ENCODE results near the gene CST3. TPM values are rescaled to one million over a fixed set of nuclear protein-coding genes. Genes with fewer than 3 reads are reported as not detected.

The CST3 gene
- total and polyA plus RNA-seq, 2 of the 8 experiments (the other 6 are each of a cell fraction or from before 2014, with no cell fraction given) = 53.2 to 184 TPM

- Histone ChIP-seq H3K9me3 (ENCODE audit: insufficient read depth in 2 of 2, low read depth in 1 of 2, low read length in 1 of 2) (no peaks in the 10 kb centered on the region), H3K4ac (replicated peaks; ENCODE audit: insufficient read length, low read depth, low read length) (no peak overlapping the region), H2BK5ac (ENCODE audit: low read depth, low read length) (no peak overlapping the region), H3K36me3 (ENCODE audit: control insufficient read depth in 2 of 4, insufficient read depth in 4 of 4, low read length in 3 of 4) (no peaks in the 10 kb centered on the region), H3K27ac (ENCODE audit: low read depth, low read length) (no peak overlapping the region), H4K5ac (ENCODE audit: insufficient read length, low read depth, low read length) (no peak overlapping the region), H3K9ac (replicated peaks in 1 of 4; ENCODE audit: extremely low read depth in 1 of 4, low read depth in 3 of 4, low read length in 3 of 4) (no peak overlapping the region), H2BK15ac (ENCODE audit: low read length) (no peak overlapping the region), H2BK20ac (ENCODE audit: low read length) (no peak overlapping the region), H2BK120ac (replicated peaks; ENCODE audit: low read depth, low read length) (no peak overlapping the region), H2AFZ (ENCODE audit: low read length) (0 out of 2 replicates have a peak overlapping the region, but pooled peaks have one; percentile 21), H3K27me3 (replicated peaks in 1 of 4; ENCODE audit: control insufficient read depth in 3 of 4, extremely low read depth in 1 of 4, insufficient read depth in 3 of 4, low read length in 3 of 4) (no peaks in the 10 kb centered on the region), H3K79me1 (ENCODE audit: low read depth, low read length) (no peaks in the 10 kb centered on the region), H3K18ac (ENCODE audit: extremely low read depth, low read length) (no peak overlapping the region), H3K4me1 (replicated peaks in 1 of 4; ENCODE audit: control insufficient read depth in 3 of 4, insufficient read depth in 4 of 4, low read length in 3 of 4) (no peaks in the 10 kb centered on the region), H3K23ac (ENCODE audit: insufficient read length) (no peak overlapping the region), H4K8ac (ENCODE audit: extremely low read depth, insufficient read depth, low read length) (no peak overlapping the region), H4K20me1 (replicated peaks in 1 of 2; ENCODE audit: control insufficient read depth in 1 of 2, insufficient read depth in 2 of 2, low read length in 2 of 2) (no peaks in the 10 kb centered on the region), H2AK5ac (ENCODE audit: low read depth, low read length) (no peak overlapping the region), H3K4me2 (ENCODE audit: insufficient read depth in 1 of 2, low read depth in 2 of 2, low read length in 2 of 2) (no peak overlapping the region), H2BK12ac (ENCODE audit: low read depth, low read length) (peak overlapping the region; percentile 75; the same call in 1 of the 2 replicates), H3K14ac (ENCODE audit: insufficient read length) (no peak overlapping the region), H4K91ac (replicated peaks; ENCODE audit: insufficient read length, low read length) (no peak overlapping the region), H3K56ac (replicated peaks; ENCODE audit: insufficient read length, low read depth, low read length) (no peak overlapping the region), H3K79me2 (ENCODE audit: control insufficient read depth in 1 of 2, insufficient read depth in 2 of 2, low read length in 2 of 2) (no peaks in the 10 kb centered on the region), H3K23me2 (ENCODE audit: low read depth, low read length) (peaks cover 9% of the 10 kb centered on the region; the same call in 1 of the 2 replicates), H3K4me3 (ENCODE audit: extremely low read depth in 1 of 4, insufficient read depth in 2 of 4, low read depth in 3 of 4, low read length in 4 of 4) (no peak overlapping the region)
- 89% methylated on average over 3 of the region's 4 CpGs; no CpG with 5 or more reads in 1 of the 2 experiments for WGBS, 2 experiments (ENCODE audit: extremely low coverage in 1 of 2, insufficient coverage in 1 of 2, insufficient read length in 1 of 2, insufficient replicate concordance in 2 of 2, low coverage in 1 of 2, low lambda C conversion rate in 2 of 2, missing lambda C conversion rate in 1 of 2)
- CTCF ChIA-PET (ENCODE audit: partially characterized antibody) = interaction anchor here (0.7 to 3.0 kb wide), 5 partner anchors 53 to 388 kb away, joined by 3 to 12 read pairs (median 3); no protein-coding TSS in a partner anchor
- POLR2A ChIA-PET (ENCODE audit: partially characterized antibody) = no interaction called here
- DNase-seq (ENCODE audit: low read depth in 1 of 2, low spot score in 2 of 2) (no peak), FAIRE-seq (no peak)
- TF ChIP-seq POLR2AphosphoS5 (IDR thresholded peaks at IDR 0.05; ENCODE audit: low read depth, low read length) = no peak
- 0 out of 2 replicates have a peak, but pooled peaks have one; percentile 36 for TF ChIP-seq MAX (IDR thresholded peaks at IDR 0.05)
- TF ChIP-seq RBBP5 (IDR thresholded peaks at IDR 0.05; ENCODE audit: borderline replicate concordance, low read depth, low read length) = no peak
- TF ChIP-seq MAFK (IDR thresholded peaks at IDR 0.05; ENCODE audit: low read depth, low read length) = no peak
- no peak for TF ChIP-seq CBX8 (IDR thresholded peaks at IDR 0.05; ENCODE audit: borderline replicate concordance, low read depth, low read length)
- no peak for TF ChIP-seq SP2 (IDR thresholded peaks at IDR 0.05; ENCODE audit: low read length)
- no peak for TF ChIP-seq POU5F1 (IDR thresholded peaks at IDR 0.05; ENCODE audit: low read depth, low read length)
- TF ChIP-seq RFX5 (IDR thresholded peaks at IDR 0.05; ENCODE audit: borderline replicate concordance, low read depth, low read length) = no peak
- TF ChIP-seq TAF1 (IDR thresholded peaks at IDR 0.05; ENCODE audit: low read depth, low read length) = no peak
- no peak for TF ChIP-seq CHD1 (IDR thresholded peaks at IDR 0.05; ENCODE audit: low read depth, low read length)
- no peak for TF ChIP-seq EZH2 (IDR thresholded peaks at IDR 0.05; ENCODE audit: low read depth, low read length, severe bottlenecking)
- TF ChIP-seq SIX5 (IDR thresholded peaks at IDR 0.05; ENCODE audit: low read depth, low read length) = no peak
These were observed 28.4 kb upstream of the CST3 start for GRCh38 chr20:23666189-23666588.

Measured in H1 (cell line).